Stimulated activated CD8-positive, alpha-beta memory T cell treated with anti-CD3 and anti-CD28 coated beads, Interleukin-2, amount 100 ng/mL, for 1 hour (primary cell): ENCODE results near the gene HEG1.
"Not testable (repeated sequence)": the region's sequence is repeated elsewhere in the genome, so short reads cannot be mapped to it uniquely, and the experiment has no call there.

Source experiments
- DNase-seq, 2 donors: peaks; one replicate each; pipeline ENCODE4 v3.0.0-alpha.2; 2020; ENCODE audit warnings: low read depth in 2 of 2

HEG1 gene

GRCh38 chr3:124984754-124985153 is 71.0 kb downstream of the HEG1 start:
- DNase-seq = no peak

- DNase-seq = no peak
These were observed 72.9 kb downstream of the HEG1 start for GRCh38 chr3:124982855-124983254.

GRCh38 chr3:124981472-124981871 is 74.3 kb downstream of the HEG1 start:
- no peak for DNase-seq

- DNase-seq = no peak
These were observed 77.2 kb downstream of the HEG1 start for GRCh38 chr3:124978627-124979026.

- no peak for DNase-seq
These were observed 79.4 kb downstream of the HEG1 start for GRCh38 chr3:124976383-124976782.

GRCh38 chr3:124974691-124975090 is 81.1 kb downstream of the HEG1 start:
- no peak for DNase-seq

- DNase-seq = no peak
These were observed 82.5 kb downstream of the HEG1 start for GRCh38 chr3:124973290-124973689.

- no peak for DNase-seq
These were observed 83.3 kb downstream of the HEG1 start for GRCh38 chr3:124972457-124972856.

GRCh38 chr3:124969963-124970722 is 85.7 kb downstream of the HEG1 start:
- no peak for DNase-seq

- DNase-seq = no peak
These were observed 86.6 kb downstream of the HEG1 start for GRCh38 chr3:124969190-124969589.

GRCh38 chr3:124967964-124968363 is 87.8 kb downstream of the HEG1 start:
- no peak for DNase-seq

- DNase-seq = no peak
These were observed 89.0 kb downstream of the HEG1 start for GRCh38 chr3:124966521-124967445.

- DNase-seq = no peak
These were observed 90.4 kb downstream of the HEG1 start for GRCh38 chr3:124965413-124965812.

GRCh38 chr3:124964387-124964786 is 91.4 kb downstream of the HEG1 start:
- DNase-seq = no peak

GRCh38 chr3:124963755-124964154 is 92.0 kb downstream of the HEG1 start:
- DNase-seq = no peak

- no peak for DNase-seq
These were observed 93.3 kb downstream of the HEG1 start for GRCh38 chr3:124962403-124962940.

GRCh38 chr3:124960698-124961097 is 95.1 kb downstream of the HEG1 start:
- no peak for DNase-seq

- no peak for DNase-seq
These were observed 95.7 kb downstream of the HEG1 start for GRCh38 chr3:124960105-124960504.

GRCh38 chr3:124957951-124958350 is 97.8 kb downstream of the HEG1 start:
- DNase-seq = not testable (repeated sequence)

- no peak for DNase-seq
These were observed 103.4 kb downstream of the HEG1 start for GRCh38 chr3:124952282-124952855.

- no peak for DNase-seq
These were observed 104.1 kb downstream of the HEG1 start for GRCh38 chr3:124951511-124952281.
